ENCODE data around the gene VSTM2B. TPM values are rescaled to one million over a fixed set of nuclear protein-coding genes. Genes with fewer than 3 reads are reported as not detected.

Gene VSTM2B
- total and polyA plus RNA-seq, 2 experiments from 2014 or later = 0.47 to 1.1 TPM

GRCh38 chr19:29505097-29505824 is 20.5 kb upstream of the VSTM2B start:
- Histone ChIP-seq H3K27me3 (no peaks in the 10 kb centered on the region), H3K9me2 (replicated peaks; ENCODE audit: insufficient read depth) (no peaks in the 10 kb centered on the region), H4K20me1 (ENCODE audit: insufficient read depth, poor library complexity, severe bottlenecking) (no peaks in the 10 kb centered on the region), H3K27ac (no peak overlapping the region), H3K79me2 (no peaks in the 10 kb centered on the region), H3K9me3 (ENCODE audit: low read depth) (no peaks in the 10 kb centered on the region), H3K4me3 (no peak overlapping the region), H3K4me2 (no peak overlapping the region), H3K4me1 (ENCODE audit: insufficient read depth) (no peaks in the 10 kb centered on the region), H3K36me3 (replicated peaks; ENCODE audit: insufficient read depth, low read depth) (no peaks in the 10 kb centered on the region), H2AFZ (no peak overlapping the region)
- WGBS (ENCODE audit: low lambda C conversion rate, missing lambda C conversion rate) = 81% methylated on average over 12 of the region's 13 CpGs
- TF ChIP-seq CTCF (IDR thresholded peaks at IDR 0.05; ENCODE audit: poor library complexity) (no peak), EZH2 (IDR thresholded peaks at IDR 0.05; ENCODE audit: borderline replicate concordance) (no peak)
- DNase-seq (ENCODE audit: low spot score) = no peak

DNA sequence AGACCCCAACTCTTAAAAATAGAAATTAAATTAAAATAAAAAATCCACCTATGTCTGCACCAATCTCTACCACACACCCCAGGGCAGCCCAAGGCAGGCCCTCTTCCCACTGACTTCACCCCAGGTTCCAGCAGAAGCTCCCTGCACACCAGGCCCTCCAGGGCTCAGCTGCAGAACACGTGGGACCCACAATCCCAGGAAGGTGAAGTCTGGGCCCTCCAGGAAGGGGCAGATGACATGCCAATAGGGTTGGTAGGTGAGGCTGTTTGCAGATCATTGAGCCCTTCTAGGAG is 19.2 kb upstream of the VSTM2B start:
- no peak overlapping the region for H2AFZ ChIP-seq
- TF ChIP-seq EZH2phosphoT487 (IDR thresholded peaks at IDR 0.05; ENCODE audit: low read depth, severe bottlenecking, unreplicated experiment) = no peak
- no peak for TF ChIP-seq CTCF (IDR thresholded peaks at IDR 0.05; ENCODE audit: poor library complexity)
- no peak for TF ChIP-seq EZH2 (IDR thresholded peaks at IDR 0.05; ENCODE audit: borderline replicate concordance)

GRCh38 chr19:29507081-29507860 is 18.5 kb upstream of the VSTM2B start:
- Histone ChIP-seq H3K4me3 (no peak overlapping the region), H3K9me2 (replicated peaks; ENCODE audit: insufficient read depth) (no peaks in the 10 kb centered on the region), H2AFZ (no peak overlapping the region), H4K20me1 (ENCODE audit: insufficient read depth, poor library complexity, severe bottlenecking) (no peaks in the 10 kb centered on the region), H3K4me2 (no peak overlapping the region), H3K27ac (no peak overlapping the region), H3K27me3 (no peaks in the 10 kb centered on the region), H3K4me1 (ENCODE audit: insufficient read depth) (no peaks in the 10 kb centered on the region), H3K79me2 (no peaks in the 10 kb centered on the region), H3K36me3 (replicated peaks; ENCODE audit: insufficient read depth, low read depth) (no peaks in the 10 kb centered on the region), H3K9me3 (ENCODE audit: low read depth) (no peaks in the 10 kb centered on the region)
- no peak for DNase-seq (ENCODE audit: low spot score)
- TF ChIP-seq CTCF (IDR thresholded peaks at IDR 0.05; ENCODE audit: poor library complexity) (no peak), EZH2phosphoT487 (IDR thresholded peaks at IDR 0.05; ENCODE audit: low read depth, severe bottlenecking, unreplicated experiment) (no peak), EZH2 (IDR thresholded peaks at IDR 0.05; ENCODE audit: borderline replicate concordance) (no peak)
- 88% methylated on average over 27 of the region's 27 CpGs for WGBS (ENCODE audit: low lambda C conversion rate, missing lambda C conversion rate)

More for the DNA sequence above, 19.2 kb upstream of the VSTM2B start:
- Histone ChIP-seq H3K27me3 (no peaks in the 10 kb centered on the region), H3K27ac (no peak overlapping the region), H3K4me2 (no peak overlapping the region), H3K9me3 (ENCODE audit: low read depth) (no peaks in the 10 kb centered on the region), H3K4me3 (no peak overlapping the region), H3K9me2 (replicated peaks; ENCODE audit: insufficient read depth) (no peaks in the 10 kb centered on the region), H3K79me2 (no peaks in the 10 kb centered on the region), H4K20me1 (ENCODE audit: insufficient read depth, poor library complexity, severe bottlenecking) (no peaks in the 10 kb centered on the region), H3K4me1 (ENCODE audit: insufficient read depth) (no peaks in the 10 kb centered on the region), H3K36me3 (replicated peaks; ENCODE audit: insufficient read depth, low read depth) (no peaks in the 10 kb centered on the region)
- WGBS (ENCODE audit: low lambda C conversion rate, missing lambda C conversion rate) = 80% methylated on average over 1 of the region's 1 CpG
- no peak for DNase-seq (ENCODE audit: low spot score)
